ENCODE results near the gene MSMP. TPM values are rescaled to one million over a fixed set of nuclear protein-coding genes. Genes with fewer than 3 reads are reported as not detected.

MSMP gene
- total and polyA plus RNA-seq, 4 donors, result 2.0 TPM; not detected in 2

DNA sequence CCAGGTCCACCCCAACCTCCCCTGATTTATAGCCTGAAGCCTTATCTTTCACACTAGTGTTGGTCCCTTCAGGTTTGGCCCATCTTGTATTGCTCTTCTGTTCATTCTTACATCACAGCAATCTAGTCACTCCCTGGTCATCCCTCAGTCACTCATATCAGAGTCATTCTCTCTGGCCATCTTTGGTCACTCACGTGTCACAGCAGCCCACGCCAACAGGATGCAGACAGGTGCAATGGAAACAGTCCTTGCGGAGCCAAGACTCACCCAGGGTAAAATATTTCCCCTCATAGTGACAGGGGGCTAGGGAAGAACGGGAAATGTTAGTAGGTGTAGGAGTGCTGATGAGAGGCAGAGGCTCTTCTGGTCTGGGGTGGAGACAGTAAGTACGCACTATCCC, 610 bp downstream of the MSMP start:
- Histone ChIP-seq H3K4me3 (ENCODE audit: low read length in 2 of 2) (no peak overlapping the region), H3K4me1 (ENCODE audit: control insufficient read depth in 1 of 2, insufficient read depth in 2 of 2, low read length in 2 of 2) (no peaks in the 10 kb centered on the region), H3K27ac (ENCODE audit: low read depth in 1 of 2, low read length in 2 of 2) (no peak overlapping the region), H3K9me3 (ENCODE audit: control insufficient read depth, low read length) (no peaks in the 10 kb centered on the region), H3K27me3 (ENCODE audit: control insufficient read depth in 1 of 2, insufficient read depth in 2 of 2, low read length in 1 of 2) (no peaks in the 10 kb centered on the region), H3K36me3 (ENCODE audit: control insufficient read depth in 1 of 2, insufficient read depth in 2 of 2, low read length in 1 of 2) (peaks cover 0 to 8% of the 10 kb centered on the region in 2 donors)
- ATAC-seq (ENCODE audit: low FRiP score) (no peak), DNase-seq (no peak)
- 79 to 87% methylated on average over 5 of the region's 5 CpGs for WGBS, 2 donors
- intact Hi-C loops (cut with DNase I), result no loop called here

GRCh38 chr9:35750256-35750531, 3.9 kb downstream of the MSMP start:
- H3K27me3 ChIP-seq (ENCODE audit: control insufficient read depth in 1 of 2, insufficient read depth in 2 of 2, low read length in 1 of 2), result no peaks in the 10 kb centered on the region
- no peak for DNase-seq
- intact Hi-C loops (cut with DNase I), result no loop called here
- WGBS, 2 donors, result 25 to 31% methylated on average over 4 of the region's 4 CpGs
- no peaks in the 10 kb centered on the region for H3K4me1 ChIP-seq (ENCODE audit: control insufficient read depth in 1 of 2, insufficient read depth in 2 of 2, low read length in 2 of 2)
- no peak overlapping the region for H3K4me3 ChIP-seq (ENCODE audit: low read length in 2 of 2)
- peaks cover 0 to 8% of the 10 kb centered on the region in 2 donors for H3K36me3 ChIP-seq (ENCODE audit: control insufficient read depth in 1 of 2, insufficient read depth in 2 of 2, low read length in 1 of 2)
- ATAC-seq (ENCODE audit: low FRiP score), result no peak
- no peaks in the 10 kb centered on the region for H3K9me3 ChIP-seq (ENCODE audit: control insufficient read depth, low read length)
- H3K27ac ChIP-seq (ENCODE audit: low read depth in 1 of 2, low read length in 2 of 2), result peak overlapping the region in 1 of 2 donors; percentile 23

- H3K27me3 ChIP-seq (ENCODE audit: control insufficient read depth in 1 of 2, insufficient read depth in 2 of 2, low read length in 1 of 2), result no peaks in the 10 kb centered on the region
- H3K4me3 ChIP-seq (ENCODE audit: low read length in 2 of 2), result peak overlapping the region; percentile 92 to 96
- DNase-seq (peak in 1 of 2 donors; percentile 68), ATAC-seq (ENCODE audit: low FRiP score) (peak; percentile 11)
- H3K9me3 ChIP-seq (ENCODE audit: control insufficient read depth, low read length), result no peaks in the 10 kb centered on the region
- H3K27ac ChIP-seq (ENCODE audit: low read depth in 1 of 2, low read length in 2 of 2), result peak overlapping the region; percentile 2 to 51
- peaks cover 0 to 8% of the 10 kb centered on the region in 2 donors for H3K36me3 ChIP-seq (ENCODE audit: control insufficient read depth in 1 of 2, insufficient read depth in 2 of 2, low read length in 1 of 2)
- intact Hi-C loops (cut with DNase I), result no loop called here
- no peaks in the 10 kb centered on the region for H3K4me1 ChIP-seq (ENCODE audit: control insufficient read depth in 1 of 2, insufficient read depth in 2 of 2, low read length in 2 of 2)
- WGBS, 2 donors, result 2% methylated on average over 17 to 19 of the region's 19 CpGs
These were observed 4.4 kb downstream of the MSMP start for GRCh38 chr9:35749515-35750255.

GRCh38 chr9:35748858-35749514, 5.1 kb downstream of the MSMP start, which contains the start of the genes GBA2 and RGP1:
Gene GBA2, minus strand, starts transcription at chr9:35749228. Its CDS starts 524 bp downstream, at chr9:35748704.
Gene RGP1, plus strand, starts transcription at chr9:35749287. Its CDS starts 469 bp downstream, at chr9:35749756.
- Histone ChIP-seq H3K36me3 (ENCODE audit: control insufficient read depth in 1 of 2, insufficient read depth in 2 of 2, low read length in 1 of 2) (peaks cover 0 to 9% of the 10 kb centered on the region in 2 donors), H3K9me3 (ENCODE audit: control insufficient read depth, low read length) (no peaks in the 10 kb centered on the region), H3K4me3 (ENCODE audit: low read length in 2 of 2) (peak within 1 kb of the TSS; percentile 92 to 96), H3K27ac (ENCODE audit: low read depth in 1 of 2, low read length in 2 of 2) (peak within 1 kb of the TSS; percentile 59 to 65), H3K4me1 (ENCODE audit: control insufficient read depth in 1 of 2, insufficient read depth in 2 of 2, low read length in 2 of 2) (no peaks in the 10 kb centered on the region), H3K27me3 (ENCODE audit: control insufficient read depth in 1 of 2, insufficient read depth in 2 of 2, low read length in 1 of 2) (no peaks in the 10 kb centered on the region)
- peak; percentile 91 for ATAC-seq (ENCODE audit: low FRiP score)
- intact Hi-C loops (cut with DNase I), result loop anchor here in 1 of 2 donors (1.0 kb wide), 1 partner anchor 84 kb away; no protein-coding TSS in a partner anchor
- 0% methylated on average over 41 to 69 of the region's 69 CpGs for WGBS, 2 donors
- peak; percentile 87 to 94 for DNase-seq

GRCh38 chr9:35748242-35748857, 5.7 kb downstream of the MSMP start:
- H3K9me3 ChIP-seq (ENCODE audit: control insufficient read depth, low read length), result no peaks in the 10 kb centered on the region
- DNase-seq, result no peak
- peaks cover 0 to 13% of the 10 kb centered on the region in 2 donors for H3K36me3 ChIP-seq (ENCODE audit: control insufficient read depth in 1 of 2, insufficient read depth in 2 of 2, low read length in 1 of 2)
- peak overlapping the region; percentile 92 to 96 for H3K4me3 ChIP-seq (ENCODE audit: low read length in 2 of 2)
- H3K27me3 ChIP-seq (ENCODE audit: control insufficient read depth in 1 of 2, insufficient read depth in 2 of 2, low read length in 1 of 2), result no peaks in the 10 kb centered on the region
- H3K27ac ChIP-seq (ENCODE audit: low read depth in 1 of 2, low read length in 2 of 2), result peak overlapping the region; percentile 59 to 65
- intact Hi-C loops (cut with DNase I), result loop anchor here in 1 of 2 donors (1.0 kb wide), 1 partner anchor 85 kb away; no protein-coding TSS in a partner anchor
- no peaks in the 10 kb centered on the region for H3K4me1 ChIP-seq (ENCODE audit: control insufficient read depth in 1 of 2, insufficient read depth in 2 of 2, low read length in 2 of 2)
- WGBS, 2 donors, result 0 to 1% methylated on average over 24 of the region's 24 CpGs
- no peak for ATAC-seq (ENCODE audit: low FRiP score)

- ATAC-seq (ENCODE audit: low FRiP score) (no peak), DNase-seq (no peak)
- 29 to 34% methylated on average over 3 of the region's 3 CpGs for WGBS, 2 donors
- H3K4me1 ChIP-seq (ENCODE audit: control insufficient read depth in 1 of 2, insufficient read depth in 2 of 2, low read length in 2 of 2), result no peaks in the 10 kb centered on the region
- no peak overlapping the region for H3K27ac ChIP-seq (ENCODE audit: low read depth in 1 of 2, low read length in 2 of 2)
- no peaks in the 10 kb centered on the region for H3K9me3 ChIP-seq (ENCODE audit: control insufficient read depth, low read length)
- intact Hi-C loops (cut with DNase I), result no loop called here
- peak overlapping the region; percentile 5 to 96 for H3K4me3 ChIP-seq (ENCODE audit: low read length in 2 of 2)
- no peaks in the 10 kb centered on the region for H3K27me3 ChIP-seq (ENCODE audit: control insufficient read depth in 1 of 2, insufficient read depth in 2 of 2, low read length in 1 of 2)
- H3K36me3 ChIP-seq (ENCODE audit: control insufficient read depth in 1 of 2, insufficient read depth in 2 of 2, low read length in 1 of 2), result peaks cover 0 to 5% of the 10 kb centered on the region in 2 donors
These were observed 7.5 kb downstream of the MSMP start for GRCh38 chr9:35746583-35746982.

- 52 to 57% methylated on average over 1 of the region's 1 CpG for WGBS, 2 donors
- Histone ChIP-seq H3K4me3 (ENCODE audit: low read length in 2 of 2) (no peak overlapping the region), H3K4me1 (ENCODE audit: control insufficient read depth in 1 of 2, insufficient read depth in 2 of 2, low read length in 2 of 2) (no peaks in the 10 kb centered on the region), H3K9me3 (ENCODE audit: control insufficient read depth, low read length) (no peaks in the 10 kb centered on the region), H3K36me3 (ENCODE audit: control insufficient read depth in 1 of 2, insufficient read depth in 2 of 2, low read length in 1 of 2) (peaks cover 0 to 5% of the 10 kb centered on the region in 2 donors), H3K27me3 (ENCODE audit: control insufficient read depth in 1 of 2, insufficient read depth in 2 of 2, low read length in 1 of 2) (no peaks in the 10 kb centered on the region), H3K27ac (ENCODE audit: low read depth in 1 of 2, low read length in 2 of 2) (no peak overlapping the region)
- DNase-seq (no peak), ATAC-seq (ENCODE audit: low FRiP score) (no peak)
- intact Hi-C loops (cut with DNase I), result no loop called here
These were observed 8.5 kb downstream of the MSMP start for GRCh38 chr9:35745569-35745968.

DNA sequence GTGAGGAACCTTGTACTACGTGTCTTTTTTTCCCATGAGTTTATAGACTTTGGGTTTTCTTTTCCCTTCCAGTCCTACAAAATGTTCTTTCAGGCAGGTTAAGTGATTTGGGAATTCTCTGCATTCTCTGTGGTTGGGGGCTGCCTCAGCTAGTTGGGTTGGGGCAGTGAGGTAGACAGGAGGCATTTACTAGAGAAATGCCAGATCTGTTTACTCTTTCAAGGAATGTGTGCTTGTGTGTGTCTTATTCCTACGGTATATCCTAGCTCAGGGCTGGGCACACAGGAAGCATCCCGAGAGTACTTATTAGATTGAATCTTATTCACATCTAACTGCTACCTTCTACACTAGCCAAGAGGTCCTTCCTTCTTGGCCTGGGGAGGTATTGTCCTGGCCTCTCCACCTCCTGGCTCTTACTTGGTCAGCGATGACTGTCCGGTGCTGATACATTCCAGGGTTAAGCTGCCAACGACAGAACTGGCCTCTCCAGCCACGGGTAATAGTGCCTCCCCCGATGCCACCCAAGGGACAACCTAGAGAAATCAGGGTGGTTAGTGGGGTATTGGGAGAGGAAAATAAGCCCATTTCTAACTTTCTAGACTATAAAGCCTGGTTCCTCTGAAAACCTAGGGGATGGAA, 10.1 kb downstream of the MSMP start:
- Histone ChIP-seq H3K36me3 (ENCODE audit: control insufficient read depth in 1 of 2, insufficient read depth in 2 of 2, low read length in 1 of 2) (peaks cover 0 to 11% of the 10 kb centered on the region in 2 donors), H3K27me3 (ENCODE audit: control insufficient read depth in 1 of 2, insufficient read depth in 2 of 2, low read length in 1 of 2) (no peaks in the 10 kb centered on the region), H3K4me1 (ENCODE audit: control insufficient read depth in 1 of 2, insufficient read depth in 2 of 2, low read length in 2 of 2) (no peaks in the 10 kb centered on the region), H3K27ac (ENCODE audit: low read depth in 1 of 2, low read length in 2 of 2) (peak overlapping the region in 1 of 2 donors; percentile 26), H3K9me3 (ENCODE audit: control insufficient read depth, low read length) (no peaks in the 10 kb centered on the region), H3K4me3 (ENCODE audit: low read length in 2 of 2) (no peak overlapping the region)
- intact Hi-C loops (cut with DNase I), result no loop called here
- WGBS, 2 donors, result 73 to 74% methylated on average over 8 of the region's 8 CpGs
- DNase-seq, result no peak
- ATAC-seq (ENCODE audit: low FRiP score), result no peak

Measured in aorta (tissue), 5 donors.